H1 (cell line): ENCODE results near the gene OXTR. TPM values are rescaled to one million over a fixed set of nuclear protein-coding genes. Genes with fewer than 3 reads are reported as not detected.

Experiments used
- CTCF ChIA-PET: fragments of 300-600 bp; sonication (Branson Sonifier 250); formaldehyde crosslinking; loops from one replicate; lab custom pipeline; 2021; ENCODE audit not compliant: partially characterized antibody; lab: Charles Lee
- POLR2A ChIA-PET: fragments of 300-600 bp; sonication (Branson Sonifier 250); formaldehyde crosslinking; loops from one replicate; lab custom pipeline; 2021; ENCODE audit warnings: inconsistent platforms; ENCODE audit not compliant: partially characterized antibody; lab: Charles Lee
- DNase-seq, 2 experiments: peaks; one replicate each; pipeline versions ENCODE4 v3.0.0 to v3.0.0-alpha.2; 2010 to 2022; ENCODE audit warnings: low spot score in 2 of 2, low read depth in 1 of 2, mixed read lengths in 1 of 2
- FAIRE-seq: peaks from 2 replicates; lab custom pipeline; 2011; peaks lifted over from hg19 to GRCh38; lab: Jason Lieb, UNC
- H2AFZ ChIP-seq: 2 replicates; pipeline ENCODE4 v1.8.1; 2012; ENCODE audit warnings: low read length, inconsistent platforms
- H2AK5ac ChIP-seq: 2 replicates; pipeline ENCODE4 v1.6.1; 2013; ENCODE audit warnings: low read depth, low read length
- H2BK120ac ChIP-seq: replicated peaks from 2 replicates; pipeline ENCODE3; 2013; ENCODE audit warnings: low read depth, low read length, inconsistent platforms
- H2BK12ac ChIP-seq: 2 replicates; pipeline ENCODE4 v1.6.1; 2013; ENCODE audit warnings: low read depth, low read length
- H2BK15ac ChIP-seq: 2 replicates; pipeline ENCODE4 v1.6.1; 2013; ENCODE audit warnings: low read length
- H2BK20ac ChIP-seq: 2 replicates; pipeline ENCODE4 v1.6.1; 2013; ENCODE audit warnings: low read length
- H2BK5ac ChIP-seq: 2 replicates; pipeline ENCODE4 v1.6.1; 2013; ENCODE audit warnings: low read depth, low read length
- H3K14ac ChIP-seq: 2 replicates; pipeline ENCODE4 v1.6.1; 2013; ENCODE audit warnings: inconsistent platforms; ENCODE audit not compliant: insufficient read length
- H3K18ac ChIP-seq: 2 replicates; pipeline ENCODE4 v1.6.1; 2013; ENCODE audit warnings: low read length; ENCODE audit errors: extremely low read depth
- H3K23ac ChIP-seq: 2 replicates; pipeline ENCODE4 v1.6.1; 2013; ENCODE audit warnings: inconsistent platforms; ENCODE audit not compliant: insufficient read length
- H3K23me2 ChIP-seq: 2 replicates; pipeline ENCODE4 v1.6.1; 2013; ENCODE audit warnings: low read depth, low read length
- H3K27ac ChIP-seq: 2 replicates; pipeline ENCODE4 v1.6.1; 2011; ENCODE audit warnings: low read depth, low read length, inconsistent platforms
- H3K27me3 ChIP-seq, 4 experiments: replicated peaks in 1 of 4; 1 replicate in 1 of 4; 2 replicates in 3 of 4; pipeline versions ENCODE4 v1.6.1 to v1.8.1; 2011 to 2013; ENCODE audit warnings: low read length in 3 of 4, mild to moderate bottlenecking in 3 of 4, inconsistent platforms in 2 of 4, mixed read lengths in 2 of 4, moderate library complexity in 1 of 4; ENCODE audit not compliant: control insufficient read depth in 3 of 4, insufficient read depth in 3 of 4; ENCODE audit errors: extremely low read depth in 1 of 4
- H3K36me3 ChIP-seq, 4 experiments: 2 replicates each; pipeline versions ENCODE4 v1.6.1 to v1.8.1; 2011 to 2013; ENCODE audit warnings: mild to moderate bottlenecking in 4 of 4, low read length in 3 of 4, moderate library complexity in 2 of 4, control low read depth in 1 of 4, inconsistent platforms in 1 of 4; ENCODE audit not compliant: insufficient read depth in 4 of 4, control insufficient read depth in 2 of 4
- H3K4ac ChIP-seq: replicated peaks from 2 replicates; pipeline ENCODE3; 2013; ENCODE audit warnings: low read length, low read depth, mixed read lengths, inconsistent platforms; ENCODE audit not compliant: insufficient read length
- H3K4me1 ChIP-seq, 4 experiments: replicated peaks in 1 of 4; 1 replicate in 1 of 4; 2 replicates in 3 of 4; pipeline versions ENCODE4 v1.6.1 to v1.8.1; 2011 to 2013; ENCODE audit warnings: low read length in 3 of 4, inconsistent platforms in 2 of 4, mixed read lengths in 1 of 4; ENCODE audit not compliant: insufficient read depth in 4 of 4, control insufficient read depth in 3 of 4
- H3K4me2 ChIP-seq, 2 experiments: 2 replicates each; pipeline versions ENCODE4 v1.6.1 to v1.8.1; 2011 to 2013; ENCODE audit warnings: low read depth in 2 of 2, low read length in 2 of 2, control low read depth in 1 of 2, inconsistent platforms in 1 of 2, mild to moderate bottlenecking in 1 of 2; ENCODE audit not compliant: insufficient read depth in 1 of 2
- H3K4me3 ChIP-seq, 4 experiments: fragments of 200-600, 300-600 bp in 1 of 4; sonication (generic), shearing (Covaris generic), sonication (Bioruptor Twin) in 1 of 4; 2 replicates each; pipeline versions ENCODE4 v1.5.1 to v1.8.1; 2011 to 2016; ENCODE audit warnings: low read length in 4 of 4, low read depth in 3 of 4, control low read depth in 2 of 4, inconsistent platforms in 2 of 4, mild to moderate bottlenecking in 2 of 4, mixed read lengths in 1 of 4, moderate library complexity in 1 of 4; ENCODE audit not compliant: insufficient read depth in 2 of 4; ENCODE audit errors: extremely low read depth in 1 of 4
- H3K56ac ChIP-seq: replicated peaks from 2 replicates; pipeline ENCODE3; 2013; ENCODE audit warnings: low read depth, mild to moderate bottlenecking, mixed read lengths, low read length, inconsistent platforms; ENCODE audit not compliant: insufficient read length
- H3K79me1 ChIP-seq: 2 replicates; pipeline ENCODE4 v1.6.1; 2013; ENCODE audit warnings: low read depth, low read length, control low read depth
- H3K79me2 ChIP-seq, 2 experiments: 2 replicates each; pipeline versions ENCODE4 v1.6.1 to v1.8.1; 2012 to 2013; ENCODE audit warnings: low read length in 2 of 2, mild to moderate bottlenecking in 2 of 2, inconsistent platforms in 1 of 2; ENCODE audit not compliant: insufficient read depth in 2 of 2, control insufficient read depth in 1 of 2
- H3K9ac ChIP-seq, 4 experiments: replicated peaks in 1 of 4; 1 replicate in 1 of 4; 2 replicates in 3 of 4; pipeline versions ENCODE4 v1.6.1 to v1.8.1; 2011 to 2013; ENCODE audit warnings: low read depth in 3 of 4, low read length in 3 of 4, control low read depth in 2 of 4, mild to moderate bottlenecking in 2 of 4, moderate library complexity in 2 of 4, inconsistent platforms in 1 of 4; ENCODE audit errors: extremely low read depth in 1 of 4
- H3K9me3 ChIP-seq, 2 experiments: 2 replicates each; pipeline versions ENCODE4 v1.6.1 to v1.8.1; 2012 to 2013; ENCODE audit warnings: mild to moderate bottlenecking in 2 of 2, moderate library complexity in 2 of 2, control low read depth in 1 of 2, inconsistent platforms in 1 of 2, low read depth in 1 of 2, low read length in 1 of 2, mixed read lengths in 1 of 2; ENCODE audit not compliant: insufficient read depth in 2 of 2
- H4K20me1 ChIP-seq, 2 experiments: replicated peaks in 1 of 2; 2 replicates each; pipeline versions ENCODE3 to v1.8.1; 2011 to 2013; ENCODE audit warnings: inconsistent platforms in 2 of 2, low read length in 2 of 2, mild to moderate bottlenecking in 1 of 2; ENCODE audit not compliant: insufficient read depth in 2 of 2, control insufficient read depth in 1 of 2
- H4K5ac ChIP-seq: 2 replicates; pipeline ENCODE4 v1.6.1; 2013; ENCODE audit warnings: low read length, low read depth, mixed read lengths, inconsistent platforms; ENCODE audit not compliant: insufficient read length
- H4K8ac ChIP-seq: 2 replicates; pipeline ENCODE4 v1.8.0; 2013; ENCODE audit warnings: mild to moderate bottlenecking, moderate library complexity, low read length, inconsistent platforms; ENCODE audit not compliant: insufficient read depth; ENCODE audit errors: extremely low read depth
- H4K91ac ChIP-seq: replicated peaks from 2 replicates; pipeline ENCODE3; 2013; ENCODE audit warnings: low read length, mixed read lengths, inconsistent platforms; ENCODE audit not compliant: insufficient read length
- ASH2L ChIP-seq: fragments of 200-600, 300-600 bp; sonication (generic); IDR thresholded peaks from one replicate; pipeline ENCODE4 v1.7.1; 2017; ENCODE audit warnings: low read length
- BACH1 ChIP-seq: IDR thresholded peaks from 2 replicates; pipeline ENCODE4 v1.6.1; 2012; ENCODE audit warnings: low read length, improper control_type of control experiment
- JUN ChIP-seq: IDR thresholded peaks from 2 replicates; pipeline ENCODE4 v1.6.1; 2011; ENCODE audit warnings: low read depth, mild to moderate bottlenecking, improper control_type of control experiment, low read length
- JUND ChIP-seq: IDR thresholded peaks from 2 replicates; pipeline ENCODE4 v1.6.1; 2011; ENCODE audit warnings: mild to moderate bottlenecking, improper control_type of control experiment, low read length
- POU5F1 ChIP-seq: IDR thresholded peaks from 2 replicates; pipeline ENCODE4 v1.6.1; 2011; ENCODE audit warnings: low read depth, mild to moderate bottlenecking, low read length, moderate library complexity
- RBBP5 ChIP-seq: IDR thresholded peaks from 2 replicates; pipeline ENCODE4 v1.7.1; 2012; ENCODE audit warnings: low read depth, mild to moderate bottlenecking, inconsistent platforms, low read length, moderate library complexity, borderline replicate concordance
- SAP30 ChIP-seq: fragments of 300-600 bp; sonication (generic); IDR thresholded peaks from 2 replicates; pipeline ENCODE4 v1.7.1; 2012; ENCODE audit warnings: low read length, moderate library complexity, mild to moderate bottlenecking, inconsistent platforms; ENCODE audit not compliant: insufficient read depth, insufficient replicate concordance
- SIX5 ChIP-seq: IDR thresholded peaks from 2 replicates; pipeline ENCODE4 v1.6.1; 2011; ENCODE audit warnings: mild to moderate bottlenecking, low read depth, low read length
- TEAD4 ChIP-seq: IDR thresholded peaks from 2 replicates; pipeline ENCODE4 v1.6.1; 2012; ENCODE audit warnings: low read depth, low read length, inconsistent platforms, mixed read lengths
- WGBS, 2 experiments: shearing (Covaris generic) in 1 of 2; methylation state at CpG; one replicate each; pipeline versions ENCODE4 v1.1.6 to v1.1.7; 2013 to 2015; ENCODE audit warnings: low lambda C conversion rate in 2 of 2, mixed read lengths in 2 of 2, inconsistent platforms in 1 of 2, low coverage in 1 of 2, missing lambda C conversion rate in 1 of 2; ENCODE audit not compliant: insufficient replicate concordance in 2 of 2, insufficient coverage in 1 of 2, insufficient read length in 1 of 2; ENCODE audit errors: extremely low coverage in 1 of 2, missing lambda C conversion rate in 1 of 2; 5-methylcytosine and 5-hydroxymethylcytosine counted together
- polyA plus RNA-seq, 7 experiments: library from polyadenylated mRNA; depleted of rRNA in 3 of 7; stranded (reverse) in 5 of 7; unstranded in 2 of 7; fragments of >200 nt in 5 of 7; fragments of 200-250 nt in 2 of 7; gene quantifications; 1 replicate in 5 of 7; 2 replicates in 1 of 7; 4 replicates in 1 of 7; pipeline versions ENCODE4 v1.2.1 to v1.2.3, GENCODE V29; 2011 to 2013; ENCODE audit warnings: missing spikeins in 2 of 7, mixed read lengths in 2 of 7
- total RNA-seq: library from RNA; stranded (reverse); fragmentation: NEBNext Ultra II Directional; extraction: Animal tissue kit (Norgen Biotek cat#: 25700); gene quantifications from 2 replicates; pipeline ENCODE4 v1.2.1, GENCODE V29; 2021

OXTR gene
- total and polyA plus RNA-seq, 2 of the 8 experiments (the other 6 are each of a cell fraction or from before 2014, with no cell fraction given) = 0.77 to 2.3 TPM

- no peak overlapping the region for H2BK12ac ChIP-seq
- H3K14ac ChIP-seq = no peak overlapping the region
- no peak overlapping the region for H3K4me3 ChIP-seq
- H3K27ac ChIP-seq = no peak overlapping the region
- ChIA-PET POLR2A (no interaction called here), CTCF (interaction anchor here (0.6 to 1.4 kb wide), 3 partner anchors 9 to 333 kb away, joined by 3 read pairs; no protein-coding TSS in a partner anchor)
- H2AK5ac ChIP-seq = no peak overlapping the region
- H3K23ac ChIP-seq = no peak overlapping the region
- H4K91ac ChIP-seq = no peak overlapping the region
- no peak overlapping the region for H2BK120ac ChIP-seq
- H2BK15ac ChIP-seq = no peak overlapping the region
- 90% methylated on average over 7 of the region's 7 CpGs; no CpG with 5 or more reads in 1 of the 2 experiments for WGBS, 2 experiments
- peaks cover 2% of the 10 kb centered on the region; the same call in 1 of the 2 replicates for H3K23me2 ChIP-seq
- H3K79me2 ChIP-seq = no peaks in the 10 kb centered on the region
- no peak overlapping the region for H3K18ac ChIP-seq
- peaks cover 1 to 12% (median 4%) of the 10 kb centered on the region in 4 experiments for H3K4me1 ChIP-seq
- no peak overlapping the region for H3K4ac ChIP-seq
- no peak overlapping the region for H2BK20ac ChIP-seq
- TF ChIP-seq BACH1 (no peak), JUN (no peak), TEAD4 (no peak), SAP30 (no peak), POU5F1 (no peak), SIX5 (no peak), RBBP5 (no peak), ASH2L (no peak), JUND (no peak)
- no peak overlapping the region for H4K5ac ChIP-seq
- H4K20me1 ChIP-seq = no peaks in the 10 kb centered on the region
- no peak for FAIRE-seq
- no peak overlapping the region for H2BK5ac ChIP-seq
- H3K36me3 ChIP-seq = no peaks in the 10 kb centered on the region
- no peaks in the 10 kb centered on the region for H3K27me3 ChIP-seq
- no peak overlapping the region for H3K9ac ChIP-seq
- no peaks in the 10 kb centered on the region for H3K79me1 ChIP-seq
- H2AFZ ChIP-seq = no peak overlapping the region
- H4K8ac ChIP-seq = no peak overlapping the region
- DNase-seq = no peak
- no peak overlapping the region for H3K56ac ChIP-seq
- H3K4me2 ChIP-seq = no peak overlapping the region
- no peaks in the 10 kb centered on the region for H3K9me3 ChIP-seq
Measured at GRCh38 chr3:8746780-8747345, 22.6 kb downstream of the OXTR start.
